ENCODE data around the gene KCND3.

- TF ChIP-seq CTCF (IDR thresholded peaks at IDR 0.05) (no peak), EP300 (IDR thresholded peaks at IDR 0.05) (no peak), POLR2A (IDR thresholded peaks at IDR 0.05) (no peak)
Observed at GRCh38 chr1:112034277-112034676, 44.8 kb upstream of the KCND3 start.

All from tibial nerve (tissue), 4 donors.